OCI-LY1 (cell line): ENCODE data around the gene BACH2.
"Not testable (repeated sequence)": the region's sequence is repeated elsewhere in the genome, so short reads cannot be mapped to it uniquely, and the experiment has no call there.

Experiments
- EZH2 ChIP-seq: fragments of 200-600 bp; sonication (generic), shearing (Covaris generic); IDR thresholded peaks from 2 replicates; pipeline ENCODE4 v1.8.0; 2017; ENCODE audit warnings: borderline replicate concordance, mixed run types, mild to moderate bottlenecking, antibody characterized with exemption, low read length, moderate library complexity, mixed read lengths
- TF ChIP-seq, protein P1 (sequence below): fragments of 200-600 bp; sonication (generic), shearing (Covaris generic); IDR thresholded peaks from 2 replicates; pipeline ENCODE4 v1.5.1; 2017; ENCODE audit warnings: mild to moderate bottlenecking, antibody characterized with exemption, low read length, moderate library complexity, mixed read lengths

DNA sequence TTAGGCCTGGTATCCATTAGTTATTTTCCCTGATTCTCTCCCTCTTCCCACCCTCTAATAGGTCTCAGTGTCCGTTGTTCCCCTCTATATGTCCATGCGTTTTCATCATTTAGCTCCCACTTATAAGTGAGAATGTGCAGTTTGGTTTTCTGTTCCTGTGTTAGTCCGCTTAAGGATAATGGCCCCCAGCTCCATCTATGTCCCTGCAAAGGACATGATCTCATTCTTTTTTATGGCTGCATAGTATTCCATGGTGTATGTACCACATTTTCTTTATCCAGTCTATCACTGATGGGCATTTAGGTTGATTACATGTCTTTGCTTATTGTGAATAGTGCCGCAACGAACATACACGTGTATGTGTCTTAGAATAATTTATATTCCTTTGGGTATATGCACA lies 14.4 kb downstream of the BACH2 start:
- TF ChIP-seq EZH2, result not testable (repeated sequence)
- TF ChIP-seq, protein P1, sequence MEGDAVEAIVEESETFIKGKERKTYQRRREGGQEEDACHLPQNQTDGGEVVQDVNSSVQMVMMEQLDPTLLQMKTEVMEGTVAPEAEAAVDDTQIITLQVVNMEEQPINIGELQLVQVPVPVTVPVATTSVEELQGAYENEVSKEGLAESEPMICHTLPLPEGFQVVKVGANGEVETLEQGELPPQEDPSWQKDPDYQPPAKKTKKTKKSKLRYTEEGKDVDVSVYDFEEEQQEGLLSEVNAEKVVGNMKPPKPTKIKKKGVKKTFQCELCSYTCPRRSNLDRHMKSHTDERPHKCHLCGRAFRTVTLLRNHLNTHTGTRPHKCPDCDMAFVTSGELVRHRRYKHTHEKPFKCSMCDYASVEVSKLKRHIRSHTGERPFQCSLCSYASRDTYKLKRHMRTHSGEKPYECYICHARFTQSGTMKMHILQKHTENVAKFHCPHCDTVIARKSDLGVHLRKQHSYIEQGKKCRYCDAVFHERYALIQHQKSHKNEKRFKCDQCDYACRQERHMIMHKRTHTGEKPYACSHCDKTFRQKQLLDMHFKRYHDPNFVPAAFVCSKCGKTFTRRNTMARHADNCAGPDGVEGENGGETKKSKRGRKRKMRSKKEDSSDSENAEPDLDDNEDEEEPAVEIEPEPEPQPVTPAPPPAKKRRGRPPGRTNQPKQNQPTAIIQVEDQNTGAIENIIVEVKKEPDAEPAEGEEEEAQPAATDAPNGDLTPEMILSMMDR, result not testable (repeated sequence)
